ENCODE results near the gene STARD13. TPM values are rescaled to one million over a fixed set of nuclear protein-coding genes. Genes with fewer than 3 reads are reported as not detected.

The STARD13 gene
- total RNA-seq, 1 donor, result 52.2 TPM

DNA sequence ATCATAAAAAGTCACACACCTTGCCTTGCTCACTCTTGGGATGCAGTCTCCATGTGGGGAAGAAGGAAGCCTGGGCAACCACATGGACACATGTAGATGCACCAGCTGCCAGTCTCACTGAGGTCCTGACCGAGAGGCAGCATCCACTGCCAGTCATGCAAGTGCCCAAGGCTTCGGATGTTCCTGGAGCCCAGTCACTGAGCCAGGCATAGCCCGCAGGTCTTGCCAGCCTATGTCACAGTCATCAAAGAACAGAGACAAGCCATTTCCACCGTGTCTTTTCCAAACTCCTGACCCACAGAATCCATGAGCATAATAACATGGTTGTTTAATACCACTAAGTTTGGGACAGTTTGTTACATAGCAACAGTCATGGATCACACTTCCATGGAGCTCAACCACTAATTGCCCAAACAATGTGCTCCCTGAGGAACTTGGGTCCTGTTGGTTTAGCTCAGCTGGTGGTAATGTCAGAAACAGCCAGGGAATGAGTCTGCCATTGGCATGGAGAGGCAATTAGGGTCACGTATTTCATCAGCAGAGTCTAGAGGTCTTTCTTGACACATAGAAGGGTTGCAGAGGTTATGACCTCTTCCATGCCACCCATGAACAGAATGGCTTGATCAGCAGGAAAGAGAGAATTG is 21.5 kb downstream of the STARD13 start:
- no peak overlapping the region for H3K4me3 ChIP-seq (ENCODE audit: low read depth, low read length)
- no peak for DNase-seq (ENCODE audit: low read depth)
- TF ChIP-seq, protein P1, sequence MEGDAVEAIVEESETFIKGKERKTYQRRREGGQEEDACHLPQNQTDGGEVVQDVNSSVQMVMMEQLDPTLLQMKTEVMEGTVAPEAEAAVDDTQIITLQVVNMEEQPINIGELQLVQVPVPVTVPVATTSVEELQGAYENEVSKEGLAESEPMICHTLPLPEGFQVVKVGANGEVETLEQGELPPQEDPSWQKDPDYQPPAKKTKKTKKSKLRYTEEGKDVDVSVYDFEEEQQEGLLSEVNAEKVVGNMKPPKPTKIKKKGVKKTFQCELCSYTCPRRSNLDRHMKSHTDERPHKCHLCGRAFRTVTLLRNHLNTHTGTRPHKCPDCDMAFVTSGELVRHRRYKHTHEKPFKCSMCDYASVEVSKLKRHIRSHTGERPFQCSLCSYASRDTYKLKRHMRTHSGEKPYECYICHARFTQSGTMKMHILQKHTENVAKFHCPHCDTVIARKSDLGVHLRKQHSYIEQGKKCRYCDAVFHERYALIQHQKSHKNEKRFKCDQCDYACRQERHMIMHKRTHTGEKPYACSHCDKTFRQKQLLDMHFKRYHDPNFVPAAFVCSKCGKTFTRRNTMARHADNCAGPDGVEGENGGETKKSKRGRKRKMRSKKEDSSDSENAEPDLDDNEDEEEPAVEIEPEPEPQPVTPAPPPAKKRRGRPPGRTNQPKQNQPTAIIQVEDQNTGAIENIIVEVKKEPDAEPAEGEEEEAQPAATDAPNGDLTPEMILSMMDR (IDR thresholded peaks at IDR 0.05; ENCODE audit: insufficient read depth, low read depth, low read length), result no peak

DNA sequence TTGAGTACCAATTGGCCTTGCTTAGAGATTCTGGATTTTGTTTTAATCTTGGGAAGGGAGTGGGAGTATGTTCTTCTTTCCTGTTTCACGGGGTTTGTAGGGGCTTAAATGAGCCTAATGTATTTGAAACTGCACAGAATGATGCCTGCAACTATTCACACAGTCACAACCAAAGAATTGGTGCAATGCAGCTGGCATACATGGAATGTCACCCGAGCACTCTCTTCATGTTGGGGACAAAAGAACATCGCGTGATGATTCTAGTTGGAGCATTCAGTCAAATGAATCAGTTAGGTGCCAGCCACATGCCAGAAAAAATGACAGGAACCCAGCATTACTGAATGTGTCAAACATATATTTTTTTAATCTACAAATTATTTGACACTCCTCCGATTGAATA is 22.1 kb downstream of the STARD13 start:
- TF ChIP-seq, protein P1 (IDR thresholded peaks at IDR 0.05; ENCODE audit: insufficient read depth, low read depth, low read length), result no peak

DNA sequence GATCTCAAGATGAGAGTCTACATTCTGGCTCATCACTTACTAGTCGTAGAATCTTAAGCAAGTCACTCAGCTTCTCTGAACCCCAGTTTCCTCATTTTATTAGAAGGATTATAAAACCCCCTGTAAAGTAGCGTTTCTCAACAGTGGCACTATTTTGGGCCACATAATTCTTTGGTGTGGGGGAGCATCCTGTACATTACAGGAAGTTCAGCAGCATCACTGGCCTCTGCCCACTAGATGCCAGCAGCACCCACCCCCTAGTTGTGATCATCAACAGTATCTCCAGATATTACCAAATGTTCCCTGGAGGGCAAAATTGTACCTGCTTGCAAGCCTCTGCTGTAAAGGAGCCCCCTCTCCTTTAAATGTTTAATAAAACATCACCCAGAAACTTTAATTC is 22.6 kb downstream of the STARD13 start:
- no peak for DNase-seq (ENCODE audit: low read depth)
- no peak overlapping the region for H3K4me3 ChIP-seq (ENCODE audit: low read depth, low read length)
- TF ChIP-seq, protein P1 (IDR thresholded peaks at IDR 0.05; ENCODE audit: insufficient read depth, low read depth, low read length), result peak; percentile 18

More for the DNA sequence above, 22.1 kb downstream of the STARD13 start:
- H3K4me3 ChIP-seq (ENCODE audit: low read depth, low read length), result no peak overlapping the region
- no peak for DNase-seq (ENCODE audit: low read depth)

- no peak for DNase-seq (ENCODE audit: low read depth)
- TF ChIP-seq, protein P1 (IDR thresholded peaks at IDR 0.05; ENCODE audit: insufficient read depth, low read depth, low read length), result no peak
- H3K4me3 ChIP-seq (ENCODE audit: low read depth, low read length), result no peak overlapping the region
These were observed 23.0 kb downstream of the STARD13 start for GRCh38 chr13:33262594-33262993.

DNA sequence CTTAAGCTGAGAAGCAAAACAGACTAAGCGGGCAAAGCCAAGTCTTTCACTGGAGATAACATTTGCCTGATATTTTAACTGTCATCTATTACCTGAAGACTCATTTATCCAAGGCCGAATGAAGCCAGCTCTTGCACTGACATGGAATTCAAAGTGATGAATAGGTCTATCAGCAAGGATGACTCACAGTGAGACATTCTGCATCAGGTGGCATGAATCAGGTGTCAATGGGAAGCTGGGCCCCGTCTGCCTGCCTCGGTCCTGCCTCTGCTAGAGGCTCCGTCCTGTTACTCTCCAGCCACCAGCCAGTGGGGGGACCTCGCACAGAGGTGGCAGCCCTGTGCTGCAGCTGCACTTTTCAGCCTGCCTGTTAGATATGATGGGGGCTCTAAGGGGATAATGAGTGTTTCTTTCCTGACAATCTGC is 23.5 kb downstream of the STARD13 start:
- TF ChIP-seq, protein P1 (IDR thresholded peaks at IDR 0.05; ENCODE audit: insufficient read depth, low read depth, low read length), result no peak
- H3K4me3 ChIP-seq (ENCODE audit: low read depth, low read length), result no peak overlapping the region
- DNase-seq (ENCODE audit: low read depth), result peak; percentile 56

- DNase-seq (ENCODE audit: low read depth), result peak; percentile 81
- TF ChIP-seq, protein P1 (IDR thresholded peaks at IDR 0.05; ENCODE audit: insufficient read depth, low read depth, low read length), result no peak
- H3K4me3 ChIP-seq (ENCODE audit: low read depth, low read length), result no peak overlapping the region
These were observed 24.0 kb downstream of the STARD13 start for GRCh38 chr13:33261387-33262061.
